Esophagus muscularis mucosa (tissue), 4 donors: Measurements from ENCODE around the gene TNRC18. TPM values are rescaled to one million over a fixed set of nuclear protein-coding genes. Genes with fewer than 3 reads are reported as not detected.
"Not testable (repeated sequence)": the region's sequence is repeated elsewhere in the genome, so short reads cannot be mapped to it uniquely, and the experiment has no call there.

Experiments
- DNase-seq: peaks from one replicate; pipeline ENCODE4 v3.0.0-alpha.2; 2017; ENCODE audit errors: extremely low spot score
- H3K27ac ChIP-seq, 4 donors: fragments of 200-600 bp; sonication (generic); replicated peaks in 1 of 4; 1 replicate in 3 of 4; 2 replicates in 1 of 4; pipeline ENCODE4 v1.5.1; 2016 to 2019; ENCODE audit warnings: mild to moderate bottlenecking in 1 of 4
- H3K27me3 ChIP-seq, 4 donors: fragments of 200-600 bp; sonication (generic); one replicate each; pipeline versions ENCODE4 v1.5.1 to v1.6.0; 2016 to 2019
- H3K36me3 ChIP-seq, 4 donors: fragments of 200-600 bp; sonication (generic); one replicate each; pipeline ENCODE4 v1.5.1; 2016 to 2019
- H3K4me1 ChIP-seq, 4 donors: fragments of 200-600 bp; sonication (generic); one replicate each; pipeline ENCODE4 v1.5.1; 2016 to 2019
- H3K4me3 ChIP-seq, 4 donors: fragments of 200-600 bp; sonication (generic); 1 replicate in 2 of 4; 2 replicates in 2 of 4; pipeline ENCODE4 v1.5.1; 2016 to 2019; ENCODE audit warnings: mild to moderate bottlenecking in 4 of 4, moderate library complexity in 1 of 4
- H3K9me3 ChIP-seq, 4 donors: fragments of 200-600 bp; sonication (generic); 1 replicate in 3 of 4; 2 replicates in 1 of 4; pipeline ENCODE4 v1.5.1; 2016 to 2019
- CTCF ChIP-seq, 3 experiments: fragments of 200-600 bp in 2 of 3; fragments of 450-650 bp in 1 of 3; sonication (generic) in 2 of 3; IDR thresholded peaks; one replicate each; pipeline ENCODE4 v1.5.1; 2017 to 2019; ENCODE audit warnings: antibody characterized with exemption in 3 of 3, mild to moderate bottlenecking in 2 of 3, moderate library complexity in 1 of 3
- EP300 ChIP-seq: sonication (generic); formaldehyde crosslinking; IDR thresholded peaks from one replicate; pipeline ENCODE4 v1.6.1; 2017; ENCODE audit warnings: antibody characterized with exemption
- POLR2A ChIP-seq: fragments of 450-650 bp; IDR thresholded peaks from one replicate; pipeline ENCODE4 v1.6.1; 2017; ENCODE audit warnings: antibody characterized with exemption, moderate library complexity, mild to moderate bottlenecking, low read depth
- POLR2AphosphoS5 ChIP-seq, 2 donors: sonication (generic); formaldehyde crosslinking; IDR thresholded peaks; one replicate each; pipeline ENCODE4 v1.6.1; 2017; ENCODE audit warnings: antibody characterized with exemption in 2 of 2
- WGBS: methylation state at CpG from one replicate; pipeline ENCODE4 v1.1.5; 2018; 5-methylcytosine and 5-hydroxymethylcytosine counted together
- intact Hi-C: fragments of 100-400 bp; cut with DNase I; formaldehyde crosslinking; loops from one replicate; pipeline ENCODE4 v1.15.1; 2023
- total RNA-seq, 4 donors: library from RNA; depleted of rRNA; stranded (reverse); fragments of >200 nt; gene quantifications; one replicate each; pipeline versions ENCODE4 v1.1.0 to v1.2.1, GENCODE V29; 2016

TNRC18 gene
- total RNA-seq, 4 donors from 2014 or later: 101 to 277 (median 166) TPM

- peaks cover 0 to 10% (median 0%) of the 10 kb centered on the region in 4 donors for H3K27me3 ChIP-seq
- 91% methylated on average over 6 of the region's 8 CpGs for WGBS
- H3K36me3 ChIP-seq: no peaks in the 10 kb centered on the region
- H3K4me1 ChIP-seq: no peaks in the 10 kb centered on the region
- H3K9me3 ChIP-seq: no peaks in the 10 kb centered on the region
- TF ChIP-seq CTCF (IDR thresholded peaks at IDR 0.05) (no peak), POLR2A (no peak), POLR2AphosphoS5 (IDR thresholded peaks at IDR 0.05) (no peak), EP300 (no peak)
- intact Hi-C loops: no loop called here
- H3K27ac ChIP-seq: no peak overlapping the region
- DNase-seq: no peak
- no peak overlapping the region for H3K4me3 ChIP-seq
Observed at GRCh38 chr7:5291301-5291700, 132.3 kb downstream of the TNRC18 start.

GRCh38 chr7:5289355-5289754, 134.3 kb downstream of the TNRC18 start:
- Histone ChIP-seq H3K36me3 (no peaks in the 10 kb centered on the region), H3K27me3 (peaks cover 0 to 3% (median 0%) of the 10 kb centered on the region in 4 donors), H3K27ac (no peak overlapping the region), H3K4me3 (no peak overlapping the region), H3K9me3 (no peaks in the 10 kb centered on the region), H3K4me1 (peaks cover 0 to 8% (median 3%) of the 10 kb centered on the region in 4 donors)
- WGBS: 93% methylated on average over 7 of the region's 7 CpGs
- no peak for DNase-seq
- no peak for TF ChIP-seq CTCF (IDR thresholded peaks at IDR 0.05)
- no peak for TF ChIP-seq EP300
- no peak for TF ChIP-seq POLR2AphosphoS5 (IDR thresholded peaks at IDR 0.05)
- TF ChIP-seq POLR2A: no peak
- intact Hi-C loops: no loop called here

- H3K27ac ChIP-seq, intact Hi-C loops, H3K4me3 ChIP-seq, H3K9me3 ChIP-seq, H3K27me3 ChIP-seq, DNase-seq, H3K36me3 ChIP-seq: not testable (repeated sequence)
- WGBS: 98% methylated on average over 6 of the region's 8 CpGs
- H3K4me1 ChIP-seq: peaks cover 3 to 16% (median 7%) of the 10 kb centered on the region in 4 donors
Observed at GRCh38 chr7:5288560-5288959, 135.1 kb downstream of the TNRC18 start.

GRCh38 chr7:5287802-5288201, 135.8 kb downstream of the TNRC18 start:
- Histone ChIP-seq H3K9me3 (no peaks in the 10 kb centered on the region), H3K27me3 (peaks cover 0 to 14% (median 0%) of the 10 kb centered on the region in 4 donors), H3K36me3 (no peaks in the 10 kb centered on the region), H3K4me3 (no peak overlapping the region), H3K27ac (no peak overlapping the region), H3K4me1 (peaks cover 8 to 22% (median 12%) of the 10 kb centered on the region in 4 donors)
- intact Hi-C loops: no loop called here
- no peak for DNase-seq
- TF ChIP-seq POLR2A (no peak), POLR2AphosphoS5 (IDR thresholded peaks at IDR 0.05) (no peak), EP300 (no peak), CTCF (IDR thresholded peaks at IDR 0.05) (no peak)
- 95% methylated on average over 18 of the region's 19 CpGs for WGBS

- intact Hi-C loops, H3K36me3 ChIP-seq, H3K27ac ChIP-seq, H3K4me3 ChIP-seq, DNase-seq, H3K9me3 ChIP-seq: not testable (repeated sequence)
- 92% methylated on average over 5 of the region's 5 CpGs for WGBS
- peaks cover 0 to 14% (median 0%) of the 10 kb centered on the region in 4 donors for H3K27me3 ChIP-seq
- H3K4me1 ChIP-seq: peaks cover 8 to 22% (median 12%) of the 10 kb centered on the region in 4 donors
Observed at GRCh38 chr7:5287373-5287772, 136.3 kb downstream of the TNRC18 start.

- no peak overlapping the region for H3K4me3 ChIP-seq
- no peak for TF ChIP-seq POLR2AphosphoS5 (IDR thresholded peaks at IDR 0.05)
- H3K27ac ChIP-seq: no peak overlapping the region
- H3K9me3 ChIP-seq: no peaks in the 10 kb centered on the region
- H3K4me1 ChIP-seq: peaks cover 8 to 22% (median 12%) of the 10 kb centered on the region in 4 donors
- 95% methylated on average over 5 of the region's 9 CpGs for WGBS
- H3K36me3 ChIP-seq: no peaks in the 10 kb centered on the region
- intact Hi-C loops: no loop called here
- peaks cover 0 to 14% (median 0%) of the 10 kb centered on the region in 4 donors for H3K27me3 ChIP-seq
- no peak for DNase-seq
Observed at GRCh38 chr7:5286933-5287332, 136.7 kb downstream of the TNRC18 start.
